ENCODE data around the gene EIF4A3. TPM values are rescaled to one million over a fixed set of nuclear protein-coding genes. Genes with fewer than 3 reads are reported as not detected.
A peak's percentile ranks its signal among the peaks of the same experiment; 100 is the strongest.

The EIF4A3 gene
- total RNA-seq, 1 experiment from 2014 or later = 160 TPM

- CTCF ChIA-PET = no interaction called here
- peak; percentile 7 for DNase-seq (ENCODE audit: low spot score)
These were observed 38.6 kb downstream of the EIF4A3 start for GRCh38 chr17:80108036-80108971.

More at GRCh38 chr17:80108036-80108971, 38.6 kb downstream of the EIF4A3 start:
- no peaks in the 10 kb centered on the region for H3K36me3 Mint-ChIP-seq
- TF ChIP-seq GTF2I (CRISPR knock-in tag; conservative IDR thresholded peaks at IDR 0.05) (no peak), ZBTB21 (CRISPR knock-in tag; IDR thresholded peaks at IDR 0.05; ENCODE audit: borderline replicate concordance) (no peak), ELF4 (CRISPR knock-in tag; IDR thresholded peaks at IDR 0.05; ENCODE audit: low read depth) (no peak), IRF2 (CRISPR knock-in tag; IDR thresholded peaks at IDR 0.05; ENCODE audit: borderline replicate concordance, low read depth) (no peak), ZNF423 (CRISPR knock-in tag; IDR thresholded peaks at IDR 0.05) (no peak), TEAD4 (CRISPR knock-in tag; IDR thresholded peaks at IDR 0.05) (no peak), ZNF232 (CRISPR knock-in tag; IDR thresholded peaks at IDR 0.05) (no peak), E2F5 (CRISPR knock-in tag; IDR thresholded peaks at IDR 0.05) (no peak), SMAD4 (CRISPR knock-in tag; IDR thresholded peaks at IDR 0.05) (no peak), ZNF138 (CRISPR knock-in tag; conservative IDR thresholded peaks at IDR 0.05) (no peak), SP1 (CRISPR knock-in tag; conservative IDR thresholded peaks at IDR 0.05) (no peak), OVOL2 (CRISPR knock-in tag; IDR thresholded peaks at IDR 0.05; ENCODE audit: borderline replicate concordance) (no peak), PREB (CRISPR knock-in tag; IDR thresholded peaks at IDR 0.05; ENCODE audit: borderline replicate concordance) (no peak), GABPB1 (CRISPR knock-in tag; IDR thresholded peaks at IDR 0.05) (no peak)
- TF ChIP-seq, protein P1, sequence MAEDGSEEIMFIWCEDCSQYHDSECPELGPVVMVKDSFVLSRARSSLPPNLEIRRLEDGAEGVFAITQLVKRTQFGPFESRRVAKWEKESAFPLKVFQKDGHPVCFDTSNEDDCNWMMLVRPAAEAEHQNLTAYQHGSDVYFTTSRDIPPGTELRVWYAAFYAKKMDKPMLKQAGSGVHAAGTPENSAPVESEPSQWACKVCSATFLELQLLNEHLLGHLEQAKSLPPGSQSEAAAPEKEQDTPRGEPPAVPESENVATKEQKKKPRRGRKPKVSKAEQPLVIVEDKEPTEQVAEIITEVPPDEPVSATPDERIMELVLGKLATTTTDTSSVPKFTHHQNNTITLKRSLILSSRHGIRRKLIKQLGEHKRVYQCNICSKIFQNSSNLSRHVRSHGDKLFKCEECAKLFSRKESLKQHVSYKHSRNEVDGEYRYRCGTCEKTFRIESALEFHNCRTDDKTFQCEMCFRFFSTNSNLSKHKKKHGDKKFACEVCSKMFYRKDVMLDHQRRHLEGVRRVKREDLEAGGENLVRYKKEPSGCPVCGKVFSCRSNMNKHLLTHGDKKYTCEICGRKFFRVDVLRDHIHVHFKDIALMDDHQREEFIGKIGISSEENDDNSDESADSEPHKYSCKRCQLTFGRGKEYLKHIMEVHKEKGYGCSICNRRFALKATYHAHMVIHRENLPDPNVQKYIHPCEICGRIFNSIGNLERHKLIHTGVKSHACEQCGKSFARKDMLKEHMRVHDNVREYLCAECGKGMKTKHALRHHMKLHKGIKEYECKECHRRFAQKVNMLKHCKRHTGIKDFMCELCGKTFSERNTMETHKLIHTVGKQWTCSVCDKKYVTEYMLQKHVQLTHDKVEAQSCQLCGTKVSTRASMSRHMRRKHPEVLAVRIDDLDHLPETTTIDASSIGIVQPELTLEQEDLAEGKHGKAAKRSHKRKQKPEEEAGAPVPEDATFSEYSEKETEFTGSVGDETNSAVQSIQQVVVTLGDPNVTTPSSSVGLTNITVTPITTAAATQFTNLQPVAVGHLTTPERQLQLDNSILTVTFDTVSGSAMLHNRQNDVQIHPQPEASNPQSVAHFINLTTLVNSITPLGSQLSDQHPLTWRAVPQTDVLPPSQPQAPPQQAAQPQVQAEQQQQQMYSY (CRISPR knock-in tag; IDR thresholded peaks at IDR 0.05) = no peak
- TF ChIP-seq, protein P2, sequence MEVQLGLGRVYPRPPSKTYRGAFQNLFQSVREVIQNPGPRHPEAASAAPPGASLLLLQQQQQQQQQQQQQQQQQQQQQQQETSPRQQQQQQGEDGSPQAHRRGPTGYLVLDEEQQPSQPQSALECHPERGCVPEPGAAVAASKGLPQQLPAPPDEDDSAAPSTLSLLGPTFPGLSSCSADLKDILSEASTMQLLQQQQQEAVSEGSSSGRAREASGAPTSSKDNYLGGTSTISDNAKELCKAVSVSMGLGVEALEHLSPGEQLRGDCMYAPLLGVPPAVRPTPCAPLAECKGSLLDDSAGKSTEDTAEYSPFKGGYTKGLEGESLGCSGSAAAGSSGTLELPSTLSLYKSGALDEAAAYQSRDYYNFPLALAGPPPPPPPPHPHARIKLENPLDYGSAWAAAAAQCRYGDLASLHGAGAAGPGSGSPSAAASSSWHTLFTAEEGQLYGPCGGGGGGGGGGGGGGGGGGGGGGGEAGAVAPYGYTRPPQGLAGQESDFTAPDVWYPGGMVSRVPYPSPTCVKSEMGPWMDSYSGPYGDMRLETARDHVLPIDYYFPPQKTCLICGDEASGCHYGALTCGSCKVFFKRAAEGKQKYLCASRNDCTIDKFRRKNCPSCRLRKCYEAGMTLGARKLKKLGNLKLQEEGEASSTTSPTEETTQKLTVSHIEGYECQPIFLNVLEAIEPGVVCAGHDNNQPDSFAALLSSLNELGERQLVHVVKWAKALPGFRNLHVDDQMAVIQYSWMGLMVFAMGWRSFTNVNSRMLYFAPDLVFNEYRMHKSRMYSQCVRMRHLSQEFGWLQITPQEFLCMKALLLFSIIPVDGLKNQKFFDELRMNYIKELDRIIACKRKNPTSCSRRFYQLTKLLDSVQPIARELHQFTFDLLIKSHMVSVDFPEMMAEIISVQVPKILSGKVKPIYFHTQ (CRISPR knock-in tag; IDR thresholded peaks at IDR 0.05) = no peak
- H3K9me3 Mint-ChIP-seq = no peaks in the 10 kb centered on the region
- no peak overlapping the region for H3K27ac Mint-ChIP-seq
- H3K4me1 Mint-ChIP-seq = peaks cover 6% of the 10 kb centered on the region; the same call in 1 of the 2 replicates
- ATAC-seq = no peak
- H3K4me3 Mint-ChIP-seq = no peak overlapping the region
- no peaks in the 10 kb centered on the region for H3K27me3 Mint-ChIP-seq (ENCODE audit: low read depth)
- POLR2A ChIA-PET = interaction anchor here (0.6 kb wide), 1 partner anchor 38 kb away, joined by 4 read pairs; no protein-coding TSS in a partner anchor
